ENCODE measurements around the gene TRAF5. TPM values are rescaled to one million over a fixed set of nuclear protein-coding genes. Genes with fewer than 3 reads are reported as not detected.

TRAF5 gene
- total RNA-seq, 1 donor from 2014 or later: 15.3 TPM

Other genes with a start within 250 kb of the TRAF5 start
- under 0.01 and 0.05 TPM in 2 replicates for gene KCNH1, start 192.7 kb upstream of the TRAF5 start, total RNA-seq
- gene RCOR3, start 67.5 kb upstream of the TRAF5 start, total RNA-seq: 11.2 and 14.8 TPM in 2 replicates
- not detected in 2 replicates for gene RD3, start 165.3 kb downstream of the TRAF5 start, total RNA-seq